Thoracic aorta (tissue), 2 donors: Measurements from ENCODE around the gene SLC1A1. TPM values are rescaled to one million over a fixed set of nuclear protein-coding genes. Genes with fewer than 3 reads are reported as not detected.
"Not testable (repeated sequence)": the region's sequence is repeated elsewhere in the genome, so short reads cannot be mapped to it uniquely, and the experiment has no call there.

Experiments
- ATAC-seq: fragments of 150-250 bp; one replicate; pipeline ENCODE4 v1.8.0; 2017; ENCODE audit warnings: low read depth; ENCODE audit not compliant: insufficient number of reproducible peaks, low FRiP score
- DNase-seq: peaks from one replicate; pipeline ENCODE4 v3.0.0-alpha.2; 2020; ENCODE audit warnings: low spot score
- H3K27ac ChIP-seq, 2 donors: fragments of 200-600 bp; sonication (generic); 1 replicate in 1 of 2; 2 replicates in 1 of 2; pipeline ENCODE4 v1.5.1; 2016; ENCODE audit warnings: mild to moderate bottlenecking in 2 of 2, moderate library complexity in 2 of 2
- H3K27me3 ChIP-seq: fragments of 200-600 bp; sonication (generic); replicated peaks from 2 replicates; pipeline ENCODE4 v1.6.0; 2016; ENCODE audit warnings: mild to moderate bottlenecking; ENCODE audit not compliant: insufficient read depth
- H3K36me3 ChIP-seq: fragments of 200-600 bp; sonication (generic); one replicate; pipeline ENCODE4 v1.5.1; 2016
- H3K4me1 ChIP-seq, 2 donors: fragments of 200-600 bp; sonication (generic); 1 replicate in 1 of 2; 2 replicates in 1 of 2; pipeline versions ENCODE4 v1.5.1 to v1.6.0; 2016; ENCODE audit warnings: low read depth in 2 of 2, mild to moderate bottlenecking in 1 of 2; ENCODE audit not compliant: control insufficient read depth in 1 of 2
- H3K4me3 ChIP-seq: fragments of 200-600 bp; sonication (generic); 2 replicates; pipeline ENCODE4 v1.5.1; 2016; ENCODE audit warnings: mild to moderate bottlenecking
- H3K9me3 ChIP-seq: fragments of 200-600 bp; sonication (generic); 2 replicates; pipeline ENCODE4 v1.5.1; 2016
- total RNA-seq, 2 donors: library from RNA; depleted of rRNA; stranded (reverse); fragments of >200 nt; gene quantifications; one replicate each; pipeline versions ENCODE4 v1.1.0 to v1.2.3, GENCODE V29; 2016
- TF ChIP-seq, protein P1 (sequence below): fragments of 200-600 bp; sonication (generic); IDR thresholded peaks from one replicate; pipeline ENCODE4 v1.5.1; 2019; ENCODE audit warnings: antibody characterized with exemption

The SLC1A1 gene
- total RNA-seq, 2 donors from 2014 or later: 3.7 to 7.3 TPM

DNA sequence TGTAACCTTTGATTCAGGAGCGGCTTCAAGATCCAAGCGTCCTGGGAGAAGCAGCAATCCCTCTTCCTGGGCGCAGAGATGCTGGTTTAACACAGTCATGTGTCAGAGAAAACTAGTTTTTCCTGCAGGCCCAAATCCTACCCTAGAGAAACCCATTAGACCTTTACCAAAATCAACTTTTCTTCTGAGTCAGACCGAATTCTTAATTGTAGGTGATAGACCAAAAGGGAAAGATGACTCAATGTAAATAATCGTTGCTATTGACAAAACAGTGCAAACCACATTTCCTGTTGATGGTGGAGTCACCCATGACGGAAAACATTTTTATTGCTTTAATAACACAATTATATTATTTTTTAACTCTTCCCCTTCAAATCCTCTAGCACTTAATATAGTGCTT lies 40.1 kb downstream of the SLC1A1 start:
- H3K9me3 ChIP-seq: no peaks in the 10 kb centered on the region
- H3K36me3 ChIP-seq: no peaks in the 10 kb centered on the region
- DNase-seq (no peak), ATAC-seq (no peak)
- TF ChIP-seq, protein P1, sequence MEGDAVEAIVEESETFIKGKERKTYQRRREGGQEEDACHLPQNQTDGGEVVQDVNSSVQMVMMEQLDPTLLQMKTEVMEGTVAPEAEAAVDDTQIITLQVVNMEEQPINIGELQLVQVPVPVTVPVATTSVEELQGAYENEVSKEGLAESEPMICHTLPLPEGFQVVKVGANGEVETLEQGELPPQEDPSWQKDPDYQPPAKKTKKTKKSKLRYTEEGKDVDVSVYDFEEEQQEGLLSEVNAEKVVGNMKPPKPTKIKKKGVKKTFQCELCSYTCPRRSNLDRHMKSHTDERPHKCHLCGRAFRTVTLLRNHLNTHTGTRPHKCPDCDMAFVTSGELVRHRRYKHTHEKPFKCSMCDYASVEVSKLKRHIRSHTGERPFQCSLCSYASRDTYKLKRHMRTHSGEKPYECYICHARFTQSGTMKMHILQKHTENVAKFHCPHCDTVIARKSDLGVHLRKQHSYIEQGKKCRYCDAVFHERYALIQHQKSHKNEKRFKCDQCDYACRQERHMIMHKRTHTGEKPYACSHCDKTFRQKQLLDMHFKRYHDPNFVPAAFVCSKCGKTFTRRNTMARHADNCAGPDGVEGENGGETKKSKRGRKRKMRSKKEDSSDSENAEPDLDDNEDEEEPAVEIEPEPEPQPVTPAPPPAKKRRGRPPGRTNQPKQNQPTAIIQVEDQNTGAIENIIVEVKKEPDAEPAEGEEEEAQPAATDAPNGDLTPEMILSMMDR: no peak
- H3K27me3 ChIP-seq: no peaks in the 10 kb centered on the region
- no peak overlapping the region for H3K27ac ChIP-seq
- no peak overlapping the region for H3K4me3 ChIP-seq
- no peaks in the 10 kb centered on the region for H3K4me1 ChIP-seq

DNA sequence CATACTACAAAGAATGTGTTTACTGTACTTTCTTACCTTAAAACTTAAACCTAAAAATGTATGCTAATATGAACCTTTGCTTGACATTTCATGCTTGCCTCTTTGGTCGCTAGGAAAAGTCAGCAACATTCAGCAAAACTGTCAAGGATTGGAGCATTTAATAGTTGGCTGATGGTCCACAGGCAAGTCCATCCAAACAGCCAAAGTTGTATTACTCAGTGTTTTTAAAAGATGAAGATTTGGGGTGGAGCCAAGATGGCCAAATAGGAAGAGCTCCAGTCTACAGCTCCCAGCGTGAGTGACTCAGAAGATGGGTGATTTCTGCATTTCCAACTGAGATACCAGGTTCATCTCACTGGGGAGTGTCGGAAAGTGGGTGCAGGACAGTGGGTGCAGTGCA lies 40.6 kb downstream of the SLC1A1 start:
- not testable (repeated sequence) for H3K36me3 ChIP-seq, H3K4me3 ChIP-seq, H3K27ac ChIP-seq, H3K9me3 ChIP-seq, ATAC-seq, DNase-seq, H3K4me1 ChIP-seq, H3K27me3 ChIP-seq

DNA sequence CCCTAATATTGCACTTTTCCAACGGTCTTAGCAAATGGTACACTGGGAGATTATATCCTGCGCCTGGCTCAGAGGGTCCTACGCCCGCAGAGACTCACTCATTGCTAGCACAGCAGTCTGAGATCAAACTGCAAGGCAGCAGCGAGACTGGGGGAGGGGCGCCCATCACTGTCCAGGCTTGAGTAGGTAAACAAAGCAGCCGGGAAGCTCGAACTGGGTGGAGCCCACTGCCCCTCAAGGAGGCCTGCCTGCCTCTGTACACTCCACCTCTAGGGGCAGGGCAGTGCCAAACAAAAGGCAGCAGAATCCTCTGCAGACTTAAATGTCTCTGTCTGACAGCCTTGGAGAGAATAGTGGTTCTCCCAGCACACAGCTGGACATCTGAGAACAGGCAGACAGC lies 41.1 kb downstream of the SLC1A1 start:
- not testable (repeated sequence) for H3K27me3 ChIP-seq, H3K27ac ChIP-seq, H3K9me3 ChIP-seq, DNase-seq, H3K4me1 ChIP-seq, H3K36me3 ChIP-seq, H3K4me3 ChIP-seq, ATAC-seq

DNA sequence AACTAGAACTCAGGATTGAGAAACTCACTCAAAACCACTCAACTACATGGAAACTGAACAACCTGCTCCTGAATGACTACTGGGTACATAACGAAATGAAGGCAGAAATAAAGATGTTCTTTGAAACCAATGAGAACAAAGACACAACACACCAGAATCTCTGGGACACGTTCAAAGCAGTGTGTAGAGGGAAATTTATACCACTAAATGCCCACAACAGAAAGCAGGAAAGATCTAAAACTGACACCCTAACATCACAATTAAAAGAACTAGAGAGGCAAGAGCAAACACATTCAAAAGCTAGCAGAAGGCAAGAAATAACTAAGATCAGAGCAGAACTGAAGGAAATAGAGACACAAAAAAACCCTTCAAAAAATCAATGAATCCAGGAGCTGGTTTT lies 43.6 kb downstream of the SLC1A1 start:
- not testable (repeated sequence) for H3K27me3 ChIP-seq, H3K4me1 ChIP-seq, H3K27ac ChIP-seq, ATAC-seq, H3K36me3 ChIP-seq, H3K4me3 ChIP-seq, H3K9me3 ChIP-seq, DNase-seq

DNA sequence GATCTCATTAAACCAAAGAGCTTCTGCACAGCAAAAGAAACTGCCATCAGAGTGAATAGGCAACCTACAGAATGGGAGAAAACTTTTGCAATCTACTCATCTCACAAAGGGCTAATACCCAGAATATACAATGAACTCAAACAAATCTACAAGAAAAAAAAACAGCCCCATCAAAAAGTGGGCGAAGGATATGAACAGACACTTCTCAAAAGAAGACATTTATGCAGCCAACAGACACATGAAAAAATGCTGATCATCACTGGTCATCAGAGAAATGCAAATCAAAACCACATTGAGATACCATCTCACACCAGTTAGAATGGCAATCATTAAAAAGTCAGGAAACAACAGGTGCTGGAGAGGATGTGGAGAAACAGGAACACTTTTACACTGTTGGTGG lies 45.9 kb downstream of the SLC1A1 start:
- H3K4me3 ChIP-seq, DNase-seq, H3K4me1 ChIP-seq, H3K9me3 ChIP-seq, H3K27ac ChIP-seq, ATAC-seq, H3K27me3 ChIP-seq, H3K36me3 ChIP-seq: not testable (repeated sequence)

DNA sequence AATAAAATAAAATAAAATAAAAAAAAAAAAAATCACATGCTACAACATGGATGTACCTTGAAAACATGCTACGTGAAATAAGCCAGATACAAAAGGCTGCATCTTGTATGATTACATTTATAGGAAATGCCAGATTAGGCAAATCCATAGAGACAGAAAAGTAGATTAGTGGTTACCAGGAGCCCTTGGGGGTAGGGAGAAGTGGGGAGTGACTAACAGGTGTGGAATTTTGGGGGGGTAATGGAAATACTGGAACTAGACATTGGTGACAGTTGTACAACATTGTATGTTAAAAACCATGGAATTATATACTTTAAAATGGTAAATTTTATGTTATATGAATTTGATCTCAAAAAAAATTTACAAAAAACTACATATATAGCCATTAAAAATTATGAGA lies 47.3 kb downstream of the SLC1A1 start:
- Histone ChIP-seq H3K4me1 (no peaks in the 10 kb centered on the region), H3K4me3 (no peak overlapping the region), H3K36me3 (no peaks in the 10 kb centered on the region), H3K27ac (no peak overlapping the region), H3K9me3 (peaks cover 4% of the 10 kb centered on the region), H3K27me3 (no peaks in the 10 kb centered on the region)
- TF ChIP-seq, protein P1: no peak
- ATAC-seq (no peak), DNase-seq (no peak)

DNA sequence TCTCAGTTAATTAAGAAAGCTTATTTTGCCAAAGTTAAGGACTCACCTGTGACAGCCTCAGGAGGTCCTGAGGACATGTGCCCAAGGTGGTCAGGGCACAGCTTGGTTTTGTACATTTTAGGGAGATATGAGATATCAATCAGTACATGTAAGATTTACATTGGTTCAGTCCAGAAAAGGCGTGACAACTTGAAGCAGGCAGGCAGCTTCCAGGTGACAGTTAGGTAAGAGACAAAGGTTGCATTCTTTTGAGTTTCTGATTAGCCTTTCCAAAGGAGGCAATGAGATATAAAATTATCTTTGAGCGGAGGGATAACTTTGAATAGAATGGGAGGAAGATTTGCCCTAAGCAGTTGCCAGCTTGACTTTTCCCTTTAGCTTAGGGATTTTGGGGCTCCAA lies 47.8 kb downstream of the SLC1A1 start:
- H3K4me3 ChIP-seq: no peak overlapping the region
- DNase-seq: no peak
- H3K4me1 ChIP-seq: no peaks in the 10 kb centered on the region
- H3K36me3 ChIP-seq: no peaks in the 10 kb centered on the region
- H3K9me3 ChIP-seq: peaks cover 4% of the 10 kb centered on the region
- no peak for ATAC-seq
- H3K27ac ChIP-seq: no peak overlapping the region
- no peaks in the 10 kb centered on the region for H3K27me3 ChIP-seq
- TF ChIP-seq, protein P1: no peak
